ENCODE results near the gene PEX5L.

Gene PEX5L

GRCh38 chr3:179953993-179954870 is 82.5 kb downstream of the PEX5L start:
- no peak for DNase-seq

GRCh38 chr3:179950840-179951239 is 85.9 kb downstream of the PEX5L start:
- DNase-seq = no peak

GRCh38 chr3:179949869-179950268 is 86.9 kb downstream of the PEX5L start:
- DNase-seq = no peak

DNA sequence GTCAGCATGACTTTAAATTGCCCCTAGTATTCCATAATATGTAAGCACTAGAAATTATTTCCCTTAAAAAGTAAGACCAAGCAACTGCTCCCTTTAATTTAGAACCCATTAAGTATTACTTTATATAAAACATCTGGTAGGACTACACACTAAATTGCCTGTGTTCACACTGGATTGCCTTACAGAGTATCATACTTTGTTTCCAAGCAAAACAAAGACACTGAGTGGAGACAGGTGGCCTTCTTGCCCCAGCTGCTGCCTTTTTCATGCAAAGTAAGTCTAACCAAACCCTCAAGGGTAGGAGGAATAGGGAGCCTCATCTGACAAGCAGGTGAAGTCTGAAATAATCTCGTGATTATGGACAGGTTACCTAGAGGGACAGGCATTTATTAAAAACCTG is 87.3 kb downstream of the PEX5L start:
- DNase-seq = no peak

DNA sequence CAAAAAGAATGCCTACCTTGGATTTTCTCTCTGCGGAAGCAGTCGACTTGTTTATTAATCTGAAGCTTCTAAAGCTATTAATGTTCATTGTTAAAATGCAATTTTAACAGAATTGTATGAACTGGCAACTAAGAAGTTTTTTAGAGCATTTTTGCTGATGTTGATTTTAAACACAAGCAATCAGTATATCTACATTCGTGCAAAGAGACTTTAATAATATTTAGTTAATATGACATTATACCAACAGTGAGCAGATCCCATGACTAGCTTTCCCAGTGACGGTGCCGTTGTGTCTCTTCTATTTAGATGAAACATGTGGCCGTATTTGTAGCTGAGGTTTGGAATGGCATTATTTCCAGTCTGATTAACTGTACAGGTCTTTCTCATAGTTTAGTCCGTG is 88.0 kb downstream of the PEX5L start:
- no peak for DNase-seq

GRCh38 chr3:179945569-179945968 is 91.2 kb downstream of the PEX5L start:
- no peak for DNase-seq

GRCh38 chr3:179943117-179943880 is 93.4 kb downstream of the PEX5L start:
- peak in 7 of 14 donors; percentile 18 to 47 (median 32) for DNase-seq

DNA sequence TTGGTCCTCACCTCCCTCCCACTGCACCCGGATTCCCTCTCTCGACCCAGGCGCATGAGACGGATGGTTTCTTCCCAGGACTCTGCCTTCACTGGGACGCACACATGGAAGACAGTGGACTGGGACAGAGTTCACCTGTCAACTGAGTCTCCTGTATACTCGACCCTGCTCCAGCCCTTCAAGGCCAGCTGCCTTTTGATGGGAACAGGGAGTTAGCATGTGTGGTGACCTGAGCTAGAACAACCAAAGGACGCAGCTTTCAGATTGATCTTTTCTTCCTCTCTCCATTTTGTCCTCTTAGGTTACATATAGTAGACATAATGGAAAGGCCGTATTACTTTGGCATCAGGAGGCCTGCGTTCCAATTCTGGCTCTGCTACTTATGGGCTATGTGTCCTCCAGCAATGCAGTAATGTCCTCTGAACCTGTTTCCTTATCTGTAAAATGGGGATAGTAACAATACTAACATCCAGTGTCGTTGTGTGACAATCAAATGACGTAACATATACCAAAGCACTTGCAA is 94.1 kb downstream of the PEX5L start:
- DNase-seq = no peak

GRCh38 chr3:179935710-179936109 is 101.0 kb downstream of the PEX5L start:
- no peak for DNase-seq

DNA sequence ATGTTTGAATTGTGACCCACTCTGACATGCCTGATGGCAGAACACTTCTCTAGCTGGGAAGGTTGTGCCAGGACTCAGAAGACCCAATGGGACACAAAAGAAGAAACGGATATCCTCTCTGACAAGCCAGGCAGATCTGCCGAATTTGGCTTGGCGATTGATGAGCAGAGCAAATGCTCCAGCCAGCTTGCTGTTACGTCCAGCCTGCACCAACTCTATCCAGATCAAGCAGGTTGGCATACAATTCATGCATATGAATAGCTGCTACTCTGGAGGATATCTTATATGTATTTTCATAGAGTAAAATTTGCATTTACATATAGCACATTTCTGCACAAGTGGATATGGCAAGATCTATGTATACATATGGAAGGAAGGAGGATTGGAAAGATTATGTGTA is 102.8 kb downstream of the PEX5L start:
- no peak for DNase-seq

DNA sequence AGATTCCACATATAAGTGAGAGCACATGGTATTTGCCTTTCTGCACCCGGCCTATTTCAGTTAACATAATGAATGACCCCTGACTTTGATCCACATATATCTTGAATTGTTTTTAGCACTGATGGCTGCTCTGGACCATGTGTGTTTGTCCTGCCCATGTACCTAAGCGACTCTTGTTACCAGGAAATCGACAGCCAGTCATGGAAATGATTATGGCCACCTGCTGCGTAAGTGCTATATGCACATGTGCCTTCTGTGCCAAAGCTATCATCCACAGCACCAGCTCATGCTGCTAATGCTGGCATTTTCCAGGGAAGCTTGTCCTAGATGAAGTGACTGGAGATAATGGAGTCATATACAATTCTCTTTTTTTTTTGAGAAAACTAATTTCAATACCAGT is 103.7 kb downstream of the PEX5L start:
- no peak for DNase-seq

- no peak for DNase-seq
These were observed 104.1 kb downstream of the PEX5L start for GRCh38 chr3:179932674-179933073.

DNA sequence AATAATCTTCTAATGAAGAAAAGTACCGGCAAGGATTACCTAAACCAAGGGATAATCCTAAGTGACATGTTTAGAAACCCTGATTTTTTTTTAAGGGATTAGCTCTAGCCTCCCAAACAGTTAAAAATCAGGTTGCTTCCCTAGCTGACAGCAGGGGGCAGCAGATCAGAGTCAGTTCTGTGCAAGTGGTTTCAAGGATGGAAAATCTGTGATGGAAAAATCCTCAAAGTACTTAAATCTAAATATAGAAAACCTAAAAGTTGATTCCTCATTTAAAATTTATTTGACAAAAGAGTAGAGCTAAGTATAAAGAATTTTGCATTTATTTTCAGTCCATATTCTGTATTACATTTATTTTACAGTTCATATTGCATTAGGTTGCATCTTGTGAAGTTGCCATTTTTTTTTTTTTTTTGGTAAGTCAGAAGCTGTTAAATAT is 107.6 kb downstream of the PEX5L start:
- peak in 7 of 14 donors; percentile 10 to 51 (median 22) for DNase-seq

DNA sequence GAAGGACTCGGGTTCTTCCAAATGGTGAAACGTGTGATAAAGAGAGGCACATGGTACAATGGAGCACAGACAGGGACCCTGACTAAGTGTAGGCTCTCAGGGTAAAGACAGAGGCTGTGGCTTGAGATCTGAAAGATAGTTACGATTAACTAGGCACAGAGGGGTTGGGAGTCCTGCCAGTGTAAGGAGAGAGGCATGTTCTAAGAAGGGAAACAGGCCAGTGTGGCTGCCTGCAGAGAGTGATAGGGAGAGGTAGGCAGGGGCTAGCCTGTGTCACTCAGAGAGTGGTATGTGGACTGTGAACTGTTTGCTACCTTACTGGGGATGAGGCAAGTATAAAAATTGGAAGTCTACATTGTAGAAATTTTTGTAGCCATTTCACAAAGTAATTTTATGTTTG is 109.5 kb downstream of the PEX5L start:
- DNase-seq = no peak

GRCh38 chr3:179921951-179922350 is 114.8 kb downstream of the PEX5L start:
- no peak for DNase-seq

GRCh38 chr3:179921500-179921899 is 115.2 kb downstream of the PEX5L start:
- DNase-seq = peak in 1 of 14 donors; percentile 27

- DNase-seq = no peak
These were observed 128.8 kb downstream of the PEX5L start for GRCh38 chr3:179907784-179908482.

DNA sequence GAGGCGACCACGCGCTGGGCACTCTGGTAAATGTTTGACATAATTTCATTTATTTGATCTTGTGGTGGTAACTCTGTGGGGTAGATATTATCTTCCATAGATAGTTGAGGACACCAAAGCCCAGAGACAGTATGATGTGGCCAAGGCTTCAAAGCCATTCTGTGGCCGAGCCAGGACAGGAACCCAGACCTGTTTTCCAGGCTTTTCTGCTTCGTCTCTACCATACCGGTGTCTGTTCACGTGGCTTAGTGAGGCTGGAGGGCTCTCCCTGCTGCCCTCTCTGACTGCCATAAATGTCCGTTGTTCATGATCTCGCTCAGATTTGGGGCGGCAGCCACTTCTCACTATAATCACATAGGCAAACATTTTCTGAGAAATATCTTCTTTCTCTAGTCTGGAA is 134.7 kb downstream of the PEX5L start:
- no peak for DNase-seq

DNA sequence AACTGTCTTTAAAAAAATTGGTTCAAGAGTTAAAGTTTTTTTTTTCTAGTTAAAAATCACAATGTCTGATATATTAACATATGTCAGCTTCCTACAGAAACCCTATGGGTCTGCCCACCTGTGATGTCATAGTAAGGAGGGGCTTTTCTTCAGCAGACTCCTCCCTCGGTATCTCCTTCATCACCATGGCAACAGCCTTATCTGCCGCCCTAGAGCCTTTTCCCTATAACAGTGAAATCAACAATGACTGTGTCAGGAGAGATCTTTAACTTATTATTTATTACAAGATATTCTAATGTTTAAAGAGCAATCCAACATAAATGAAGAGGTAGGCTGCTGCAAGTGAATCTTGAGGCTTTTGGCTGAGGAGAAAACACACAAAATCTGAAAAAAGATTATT is 138.7 kb downstream of the PEX5L start:
- no peak for DNase-seq

GRCh38 chr3:179897231-179897630 is 139.5 kb downstream of the PEX5L start:
- DNase-seq = no peak

- no peak for DNase-seq
These were observed 140.2 kb downstream of the PEX5L start for GRCh38 chr3:179896507-179896906.

DNA sequence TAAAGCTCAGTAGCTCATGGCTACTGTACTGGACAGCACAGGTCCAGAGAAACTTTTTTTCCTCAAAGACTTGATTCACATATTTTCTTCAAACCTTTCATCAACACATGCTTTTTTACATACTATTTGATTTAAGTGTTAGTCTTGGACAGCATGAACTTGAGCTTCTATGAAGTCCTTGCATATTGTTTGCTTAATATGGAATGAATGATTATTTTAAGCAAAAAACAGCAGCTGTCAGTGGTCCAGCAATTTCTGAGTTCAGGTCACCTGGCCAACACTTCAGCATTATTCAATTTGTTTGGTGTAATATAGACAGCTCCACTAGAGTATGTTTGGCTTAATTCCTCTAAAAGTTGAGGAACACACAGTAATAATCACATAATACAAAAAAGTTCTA is 141.4 kb downstream of the PEX5L start:
- no peak for DNase-seq
